HG03442 (cell line): ENCODE data around the gene FTCD.
"Not testable (repeated sequence)": the region's sequence is repeated elsewhere in the genome, so short reads cannot be mapped to it uniquely, and the experiment has no call there.

Experiments used
- ATAC-seq: cut with Tn5 transposase; IDR thresholded peaks from one replicate; pipeline ENCODE4 v1.9.1; 2021; ENCODE audit warnings: mild to moderate bottlenecking, moderate library complexity; ENCODE audit not compliant: unreplicated experiment

Gene FTCD

GRCh38 chr21:46113497-46114176, 41.7 kb downstream of the FTCD start:
- ATAC-seq: no peak

GRCh38 chr21:46112725-46113215, 42.6 kb downstream of the FTCD start:
- ATAC-seq: no peak

DNA sequence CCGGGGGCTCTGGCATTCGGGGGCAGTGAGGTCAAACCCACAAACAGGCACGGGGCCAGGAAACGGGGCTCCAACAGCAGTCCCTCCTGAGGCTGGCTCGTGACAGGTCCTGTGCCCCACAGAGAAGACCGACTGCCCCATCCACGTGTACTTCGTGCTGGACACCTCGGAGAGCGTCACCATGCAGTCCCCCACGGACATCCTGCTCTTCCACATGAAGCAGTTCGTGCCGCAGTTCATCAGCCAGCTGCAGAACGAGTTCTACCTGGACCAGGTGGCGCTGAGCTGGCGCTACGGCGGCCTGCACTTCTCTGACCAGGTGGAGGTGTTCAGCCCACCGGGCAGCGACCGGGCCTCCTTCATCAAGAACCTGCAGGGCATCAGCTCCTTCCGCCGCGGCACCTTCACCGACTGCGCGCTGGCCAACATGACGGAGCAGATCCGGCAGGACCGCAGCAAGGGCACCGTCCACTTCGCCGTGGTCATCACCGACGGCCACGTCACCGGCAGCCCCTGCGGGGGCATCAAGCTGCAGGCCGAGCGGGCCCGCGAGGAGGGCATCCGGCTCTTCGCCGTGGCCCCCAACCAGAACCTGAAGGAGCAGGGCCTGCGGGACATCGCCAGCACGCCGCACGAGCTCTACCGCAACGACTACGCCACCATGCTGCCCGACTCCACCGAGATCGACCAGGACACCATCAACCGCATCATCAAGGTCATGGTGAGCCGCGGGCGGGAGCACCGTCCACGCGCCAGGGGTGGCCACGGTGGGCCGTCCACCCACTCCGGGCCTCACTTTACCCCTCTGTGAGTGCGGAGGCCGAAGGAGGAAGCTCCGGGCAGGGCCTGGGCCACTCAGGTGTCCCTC, 43.3 kb downstream of the FTCD start:
- ATAC-seq: no peak

DNA sequence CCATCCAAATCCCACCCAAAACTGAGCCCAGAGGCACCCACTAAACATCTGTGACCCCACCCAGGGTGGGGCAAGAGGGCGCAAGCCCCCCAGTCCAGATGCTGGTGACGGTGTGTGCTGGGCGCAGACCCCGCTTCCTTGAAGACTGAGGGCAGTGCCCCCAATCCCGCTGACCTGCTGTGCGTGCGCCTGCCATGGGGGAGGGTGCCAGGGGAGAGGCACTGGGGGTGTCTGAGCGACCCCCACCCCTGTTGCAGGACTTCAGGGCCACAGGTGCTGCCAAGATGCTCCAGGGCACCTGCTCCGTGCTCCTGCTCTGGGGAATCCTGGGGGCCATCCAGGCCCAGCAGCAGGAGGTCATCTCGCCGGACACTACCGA, 44.2 kb downstream of the FTCD start:
- ATAC-seq: no peak

- ATAC-seq: no peak
These were observed 44.7 kb downstream of the FTCD start for GRCh38 chr21:46110499-46111192.

- no peak for ATAC-seq
These were observed 45.8 kb downstream of the FTCD start for GRCh38 chr21:46109313-46110221.

DNA sequence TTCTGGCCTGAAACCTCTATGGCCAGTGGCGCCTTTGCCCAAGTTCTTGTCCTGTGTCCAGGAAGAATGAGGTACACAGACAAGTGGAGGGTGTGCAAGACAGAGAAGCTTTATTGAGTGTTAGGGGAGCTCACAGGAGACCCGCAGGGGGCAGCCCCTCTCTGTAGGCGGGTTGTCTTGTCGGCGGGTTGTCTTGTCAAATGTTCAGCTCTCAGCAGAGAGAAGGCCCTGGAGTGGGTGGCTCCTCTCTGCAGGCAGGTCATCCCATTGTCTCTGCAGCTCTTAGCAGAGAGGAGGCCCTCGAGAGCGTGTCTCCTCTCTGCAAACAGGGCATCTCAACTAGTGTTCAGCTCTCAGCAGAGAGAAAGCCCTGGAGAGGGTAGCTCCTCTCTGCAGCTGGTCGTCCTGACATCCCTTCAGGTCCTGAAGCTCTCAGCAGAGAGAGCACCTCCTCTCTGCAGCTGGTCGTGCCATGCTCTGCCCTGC, 46.5 kb downstream of the FTCD start:
- no peak for ATAC-seq

DNA sequence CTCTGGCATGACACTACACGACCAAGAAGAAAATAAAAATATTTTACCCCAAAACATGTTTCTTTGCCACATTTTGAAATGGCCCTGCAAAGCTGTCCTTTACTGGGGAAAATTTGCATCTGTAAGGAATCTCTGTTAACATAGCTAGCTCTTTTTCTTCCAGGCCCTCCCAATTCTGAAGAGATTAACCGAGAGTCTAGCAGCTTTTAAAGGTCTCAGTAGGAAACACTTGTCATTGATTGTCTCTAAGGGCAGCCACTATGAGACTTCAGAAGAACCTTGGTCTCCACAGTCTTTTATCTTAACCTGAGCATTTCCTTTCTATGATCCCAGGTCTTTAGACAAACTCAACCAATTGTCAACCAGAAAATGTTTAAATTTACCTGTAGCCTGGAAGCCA, 48.0 kb downstream of the FTCD start:
- not testable (repeated sequence) for ATAC-seq

DNA sequence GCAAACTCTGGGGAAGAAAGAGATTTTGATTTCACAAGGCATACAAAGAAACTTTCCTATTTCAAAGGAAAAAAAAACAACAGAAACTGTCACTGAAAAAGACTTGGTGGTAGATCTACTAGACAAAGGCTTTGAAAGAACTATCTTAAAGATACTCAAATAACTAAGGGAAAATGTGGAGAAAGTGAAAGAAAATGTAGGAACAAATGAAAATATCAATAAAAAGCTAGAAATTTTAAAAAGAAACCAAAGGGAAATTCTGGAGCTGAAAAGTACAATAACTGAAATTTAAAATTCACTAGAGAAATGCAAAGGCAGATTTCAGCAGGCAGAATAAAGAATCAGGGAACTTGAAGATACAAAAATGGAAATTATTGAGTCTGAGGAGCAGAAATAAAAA, 51.3 kb downstream of the FTCD start:
- no peak for ATAC-seq

DNA sequence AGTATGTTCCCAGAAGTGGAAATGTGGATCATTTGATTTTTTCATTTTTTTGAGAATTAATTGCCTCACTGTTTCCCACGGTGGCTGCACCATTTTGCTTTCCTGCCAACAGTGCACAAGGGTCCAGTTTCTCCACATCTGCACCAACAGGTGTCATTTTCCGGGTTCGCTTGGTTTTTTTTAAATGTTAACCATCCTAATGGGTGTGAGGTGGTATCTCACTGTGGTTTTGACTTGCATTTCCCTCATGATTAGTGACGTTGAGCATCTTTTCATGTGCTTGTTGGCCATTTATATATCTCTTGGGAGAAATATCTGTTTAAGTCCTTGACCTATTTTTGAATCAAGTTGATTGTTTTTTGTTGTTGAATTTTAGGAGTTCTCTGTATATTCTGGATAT, 54.5 kb downstream of the FTCD start:
- no peak for ATAC-seq

DNA sequence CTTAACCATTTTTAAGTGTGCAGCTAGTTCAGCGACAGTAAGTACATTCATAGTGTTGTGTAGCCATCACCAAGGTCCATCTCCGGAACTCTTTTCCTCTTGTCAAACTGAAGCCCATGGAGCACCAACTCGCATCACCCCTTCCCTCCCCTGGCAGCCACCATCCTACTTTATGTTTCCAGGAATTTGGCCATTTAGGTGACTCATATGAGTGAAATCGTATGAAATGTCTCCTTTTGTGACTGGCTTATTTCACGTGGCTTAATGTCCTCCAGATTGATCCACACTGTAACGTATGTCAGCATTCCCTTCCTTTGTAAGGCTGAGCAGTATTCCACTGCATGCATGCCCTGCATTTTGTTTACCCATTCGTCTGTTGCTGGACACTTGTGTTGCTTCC, 55.0 kb downstream of the FTCD start:
- ATAC-seq: no peak

GRCh38 chr21:46100020-46100419, 55.4 kb downstream of the FTCD start:
- no peak for ATAC-seq

DNA sequence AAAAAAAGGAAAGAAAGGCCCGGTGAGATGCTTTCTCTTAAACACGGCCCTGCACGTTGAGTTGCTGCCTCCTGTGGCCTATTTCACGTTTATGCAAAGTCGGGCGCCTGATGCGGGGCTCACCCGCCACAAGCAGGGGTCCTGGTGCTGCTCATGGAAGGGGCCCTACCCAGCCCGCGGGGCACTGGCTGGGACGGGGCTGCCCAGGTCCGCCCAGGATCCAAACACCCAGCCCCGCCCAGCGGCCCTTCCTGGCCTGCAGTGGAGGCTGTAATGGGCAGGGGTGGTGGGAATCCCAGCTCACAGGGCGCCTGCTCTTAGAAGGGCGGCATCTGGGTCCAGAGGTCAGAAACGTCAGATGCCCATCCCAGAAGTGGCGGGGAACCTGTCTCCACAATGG, 55.9 kb downstream of the FTCD start:
- no peak for ATAC-seq

DNA sequence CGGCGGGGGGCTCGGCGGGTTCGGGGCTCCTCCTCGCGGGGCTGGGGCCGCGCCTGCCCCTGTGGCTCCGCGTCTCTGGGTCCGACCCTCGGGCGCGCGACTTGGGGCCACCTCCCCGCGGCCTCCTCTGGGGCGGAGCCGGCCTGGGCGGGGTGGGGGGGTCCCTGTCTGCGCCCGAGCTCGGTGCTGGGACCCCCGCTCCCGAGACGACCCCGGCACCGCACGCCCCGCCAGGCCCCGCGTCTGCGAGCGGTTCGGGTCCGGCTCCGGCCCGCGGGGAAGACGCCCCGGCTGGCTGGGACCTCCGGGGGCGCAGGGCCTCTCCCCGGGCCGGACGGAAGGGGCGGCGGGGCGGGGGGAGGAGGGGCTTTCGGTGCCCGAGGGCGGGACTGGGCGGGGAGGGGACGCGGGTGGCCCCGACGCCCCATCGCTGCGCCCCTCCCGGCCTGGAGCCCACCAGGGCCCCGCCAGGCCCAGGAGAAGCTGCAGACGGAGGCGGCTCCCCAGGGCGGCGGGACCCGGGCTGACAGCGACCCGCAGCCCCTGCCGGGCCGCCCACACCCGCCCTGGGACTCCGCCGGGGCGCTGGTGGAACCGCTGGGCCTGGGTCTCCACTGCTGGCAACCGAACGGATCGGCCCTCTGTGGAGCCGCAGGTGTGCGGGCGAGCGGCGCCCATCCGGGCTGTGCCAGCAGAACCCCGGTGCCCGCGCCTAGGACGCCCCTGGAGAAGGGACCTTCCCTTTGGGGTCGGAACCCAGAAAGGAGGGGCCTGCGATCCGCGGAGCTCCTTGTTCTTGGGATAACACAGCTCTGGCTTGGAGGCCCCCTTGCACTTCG, 56.9 kb downstream of the FTCD start:
- ATAC-seq: no peak

- no peak for ATAC-seq
These were observed 57.8 kb downstream of the FTCD start, which contains the start of gene COL6A2 for GRCh38 chr21:46097336-46098293. TSS of gene COL6A2 (plus strand) at chr21:46098112.

- no peak for ATAC-seq
These were observed 58.6 kb downstream of the FTCD start for GRCh38 chr21:46096596-46097335.

GRCh38 chr21:46095814-46096595, 59.4 kb downstream of the FTCD start:
- ATAC-seq: no peak
